Hindlimb muscle (tissue), 1 donor: ENCODE measurements around the gene FER. TPM values are rescaled to one million over a fixed set of nuclear protein-coding genes. Genes with fewer than 3 reads are reported as not detected.
"Not testable (repeated sequence)": the region's sequence is repeated elsewhere in the genome, so short reads cannot be mapped to it uniquely, and the experiment has no call there.

ENCODE experiments used
- DNase-seq: peaks from one replicate; pipeline ENCODE4 v3.0.0-alpha.2; 2013
- polyA plus RNA-seq: library from polyadenylated mRNA; unstranded; fragments of 120-200 nt; gene quantifications from one replicate; pipeline ENCODE4 v1.2.1, GENCODE V29; 2013; ENCODE audit not compliant: insufficient read length

Gene FER
- polyA plus RNA-seq, 1 donor, result 8.9 TPM

- no peak for DNase-seq
Observed at GRCh38 chr5:108798513-108799265, 51.0 kb downstream of the FER start.

GRCh38 chr5:108801301-108801700, 53.6 kb downstream of the FER start:
- DNase-seq, result no peak

GRCh38 chr5:108801776-108802175, 54.1 kb downstream of the FER start:
- no peak for DNase-seq

GRCh38 chr5:108810717-108811116, 63.0 kb downstream of the FER start:
- no peak for DNase-seq

GRCh38 chr5:108813673-108814072, 66.0 kb downstream of the FER start:
- DNase-seq, result peak; percentile 29

GRCh38 chr5:108814551-108814950, 66.9 kb downstream of the FER start:
- peak; percentile 2 for DNase-seq

- no peak for DNase-seq
Observed at GRCh38 chr5:108818613-108819272, 71.0 kb downstream of the FER start.

- no peak for DNase-seq
Observed at GRCh38 chr5:108820983-108821382, 73.3 kb downstream of the FER start.

GRCh38 chr5:108822211-108822947, 74.7 kb downstream of the FER start:
- DNase-seq, result no peak

- DNase-seq, result no peak
Observed at GRCh38 chr5:108827131-108827530, 79.4 kb downstream of the FER start.

GRCh38 chr5:108830705-108831276, 83.1 kb downstream of the FER start:
- no peak for DNase-seq

- no peak for DNase-seq
Observed at GRCh38 chr5:108836492-108836891, 88.8 kb downstream of the FER start.

- not testable (repeated sequence) for DNase-seq
Observed at GRCh38 chr5:108842260-108842941, 94.7 kb downstream of the FER start.

- DNase-seq, result not testable (repeated sequence)
Observed at GRCh38 chr5:108851129-108851528, 103.4 kb downstream of the FER start.

GRCh38 chr5:108857905-108858304, 110.2 kb downstream of the FER start:
- DNase-seq, result no peak

- DNase-seq, result no peak
Observed at GRCh38 chr5:108858959-108859358, 111.3 kb downstream of the FER start.

GRCh38 chr5:108862211-108862610, 114.5 kb downstream of the FER start:
- DNase-seq, result no peak

GRCh38 chr5:108866097-108866496, 118.4 kb downstream of the FER start:
- not testable (repeated sequence) for DNase-seq

- no peak for DNase-seq
Observed at GRCh38 chr5:108867656-108868055, 120.0 kb downstream of the FER start.

GRCh38 chr5:108869066-108869465, 121.4 kb downstream of the FER start:
- no peak for DNase-seq

GRCh38 chr5:108876451-108876850, 128.8 kb downstream of the FER start:
- DNase-seq, result no peak

GRCh38 chr5:108878756-108879155, 131.1 kb downstream of the FER start:
- DNase-seq, result no peak

GRCh38 chr5:108881133-108881532, 133.4 kb downstream of the FER start:
- DNase-seq, result no peak
